ENCODE data around the gene TRIM68. TPM values are rescaled to one million over a fixed set of nuclear protein-coding genes. Genes with fewer than 3 reads are reported as not detected.

The TRIM68 gene
- polyA plus RNA-seq, 2 of the 4 experiments (the other 2 are of a cell fraction) = 9.6 to 10.8 TPM

GRCh38 chr11:4569075-4569474, 39.0 kb downstream of the TRIM68 start (continued):
- TF ChIP-seq HOXB13 (CRISPR knock-in tag; IDR thresholded peaks at IDR 0.05; ENCODE audit: low read depth) = no peak
- no peak for TF ChIP-seq NPAS2 (CRISPR knock-in tag; IDR thresholded peaks at IDR 0.05; ENCODE audit: borderline replicate concordance)
- no peak for TF ChIP-seq HES2 (IDR thresholded peaks at IDR 0.05)
- TF ChIP-seq SREBF2 (IDR thresholded peaks at IDR 0.05) = no peak
- TF ChIP-seq NR3C1 (IDR thresholded peaks at IDR 0.05) = no peak

- H3K4me1 ChIP-seq = no peaks in the 10 kb centered on the region
- CTCF ChIA-PET = interaction anchor here (0.9 to 1.4 kb wide), 3 partner anchors 13 to 378 kb away, joined by 3 to 5 read pairs (median 4); no protein-coding TSS in a partner anchor
Measured at GRCh38 chr11:4565371-4565770, 42.7 kb downstream of the TRIM68 start.

GRCh38 chr11:4560467-4560866, 47.6 kb downstream of the TRIM68 start:
- WGBS (ENCODE audit: missing lambda C conversion rate) = 24% methylated on average over 1 of the region's 1 CpG
- DNase-seq (ENCODE audit: low read depth in 1 of 2, low spot score in 1 of 2) (no peak), FAIRE-seq (no peak), ATAC-seq (no peak)
- no peaks in the 10 kb centered on the region for H3K4me1 ChIP-seq
- TF ChIP-seq RFX5 (IDR thresholded peaks at IDR 0.05) (no peak), HOXB5 (CRISPR knock-in tag; IDR thresholded peaks at IDR 0.05) (no peak), CBX2 (IDR thresholded peaks at IDR 0.05; ENCODE audit: borderline replicate concordance, low read depth) (no peak), SREBF2 (IDR thresholded peaks at IDR 0.05) (no peak), RARB (CRISPR knock-in tag; IDR thresholded peaks at IDR 0.05) (no peak), FOSB (CRISPR knock-in tag; IDR thresholded peaks at IDR 0.05) (no peak), NR3C1 (IDR thresholded peaks at IDR 0.05) (no peak), NPAS2 (CRISPR knock-in tag; IDR thresholded peaks at IDR 0.05; ENCODE audit: borderline replicate concordance) (no peak)
- no peak overlapping the region for H3K4me3 ChIP-seq
- no peak overlapping the region for H3K4me2 ChIP-seq
- CTCF ChIA-PET = no interaction called here
- H3K27ac ChIP-seq = no peak overlapping the region
- H3K9me3 ChIP-seq = no peaks in the 10 kb centered on the region
- POLR2A ChIA-PET = no interaction called here

More at GRCh38 chr11:4565371-4565770, 42.7 kb downstream of the TRIM68 start:
- DNase-seq (ENCODE audit: low read depth in 1 of 2, low spot score in 1 of 2) (no peak), ATAC-seq (no peak), FAIRE-seq (no peak)
- POLR2A ChIA-PET = no interaction called here
- no peak overlapping the region for H3K4me2 ChIP-seq
- no peak overlapping the region for H3K27ac ChIP-seq
- no peaks in the 10 kb centered on the region for H3K9me3 ChIP-seq
- TF ChIP-seq POLR2AphosphoS2 (conservative IDR thresholded peaks at IDR 0.05; ENCODE audit: low read length) = no peak
- no peak for TF ChIP-seq FOXS1 (CRISPR knock-in tag; IDR thresholded peaks at IDR 0.05)
- no peak for TF ChIP-seq MAZ (IDR thresholded peaks at IDR 0.05; ENCODE audit: borderline replicate concordance, low read depth, low read length)
- no peak for TF ChIP-seq POLR2A (IDR thresholded peaks at IDR 0.05; ENCODE audit: low read length)
- no peak for TF ChIP-seq ESRRA (IDR thresholded peaks at IDR 0.05; ENCODE audit: borderline replicate concordance, low read length)
- no peak for TF ChIP-seq MYC (IDR thresholded peaks at IDR 0.05; ENCODE audit: borderline replicate concordance, low read length)
- no peak for TF ChIP-seq FOSB (CRISPR knock-in tag; IDR thresholded peaks at IDR 0.05)
- TF ChIP-seq CBX2 (IDR thresholded peaks at IDR 0.05; ENCODE audit: borderline replicate concordance, low read depth) = no peak
- no peak for TF ChIP-seq CEBPB (IDR thresholded peaks at IDR 0.05)
- no peak for TF ChIP-seq HDAC2 (IDR thresholded peaks at IDR 0.05)
- TF ChIP-seq HEYL (CRISPR knock-in tag; IDR thresholded peaks at IDR 0.05) = no peak
- TF ChIP-seq NR3C1 (IDR thresholded peaks at IDR 0.05) = no peak
- no peak for TF ChIP-seq EHF (CRISPR knock-in tag; IDR thresholded peaks at IDR 0.05)
- no peak for TF ChIP-seq HES2 (IDR thresholded peaks at IDR 0.05)
- TF ChIP-seq E2F6 (IDR thresholded peaks at IDR 0.05; ENCODE audit: borderline replicate concordance, low read depth) = no peak
- TF ChIP-seq RFX5 (IDR thresholded peaks at IDR 0.05) = no peak
- TF ChIP-seq CBX8 (IDR thresholded peaks at IDR 0.05) = no peak
- no peak for TF ChIP-seq REST (IDR thresholded peaks at IDR 0.05)
- TF ChIP-seq ZSCAN20 (CRISPR knock-in tag; IDR thresholded peaks at IDR 0.05) = no peak
- TF ChIP-seq RARB (CRISPR knock-in tag; IDR thresholded peaks at IDR 0.05) = no peak
- WGBS (ENCODE audit: missing lambda C conversion rate) = 32% methylated on average over 3 of the region's 3 CpGs
- no peak overlapping the region for H3K4me3 ChIP-seq
